ENCODE measurements around the gene KIF26B. TPM values are rescaled to one million over a fixed set of nuclear protein-coding genes. Genes with fewer than 3 reads are reported as not detected.

The KIF26B gene
- total and polyA plus RNA-seq, 2 experiments from 2014 or later, result 0.03 to 0.76 TPM

GRCh38 chr1:245180496-245181157, 25.8 kb downstream of the KIF26B start (continued):
- TF ChIP-seq REST (IDR thresholded peaks at IDR 0.05; ENCODE audit: unreplicated experiment) (no peak), JUNB (IDR thresholded peaks at IDR 0.05; ENCODE audit: unreplicated experiment) (no peak), EZH2phosphoT487 (IDR thresholded peaks at IDR 0.05; ENCODE audit: unreplicated experiment) (no peak)

- Histone ChIP-seq H3K4me1 (ENCODE audit: insufficient read depth) (peaks cover 18% of the 10 kb centered on the region), H2AFZ (peak overlapping the region; percentile 85), H3K79me2 (replicated peaks; ENCODE audit: insufficient read depth) (no peaks in the 10 kb centered on the region), H3K27me3 (ENCODE audit: insufficient read depth) (no peaks in the 10 kb centered on the region), H3K4me2 (peak overlapping the region; percentile 51), H3K9me2 (ENCODE audit: insufficient read depth) (no peaks in the 10 kb centered on the region), H3K4me3 (peak overlapping the region; percentile 31; the same call in 1 of the 2 replicates), H4K20me1 (replicated peaks; ENCODE audit: insufficient read depth) (no peaks in the 10 kb centered on the region), H3K36me3 (ENCODE audit: insufficient read depth) (no peaks in the 10 kb centered on the region), H3K27ac (ENCODE audit: low read depth) (no peak overlapping the region), H3F3A (replicated peaks; ENCODE audit: low read depth) (no peaks in the 10 kb centered on the region)
- peak; percentile 25 for DNase-seq (ENCODE audit: low spot score)
- ATAC-seq, result peak; percentile 77
- Mint-ChIP-seq H3K4me1 (peaks cover 21% of the 10 kb centered on the region), H3K36me3 (ENCODE audit: low read depth) (no peaks in the 10 kb centered on the region), H3K27ac (peak overlapping the region; percentile 17), H3K4me3 (no peak overlapping the region), H3K9me3 (no peaks in the 10 kb centered on the region), H3K27me3 (ENCODE audit: insufficient read depth, low read depth, poor library complexity) (peaks cover 12% of the 10 kb centered on the region)
- TF ChIP-seq EZH2phosphoT487 (IDR thresholded peaks at IDR 0.05; ENCODE audit: unreplicated experiment), result no peak
- TF ChIP-seq CTCF (conservative IDR thresholded peaks at IDR 0.05; ENCODE audit: low read depth in 2 of 2), result no peak
- TF ChIP-seq ZNF331 (CRISPR knock-in tag; IDR thresholded peaks at IDR 0.05; ENCODE audit: low read depth), result no peak
- TF ChIP-seq JUNB (IDR thresholded peaks at IDR 0.05; ENCODE audit: unreplicated experiment), result no peak
- no peak for TF ChIP-seq REST (IDR thresholded peaks at IDR 0.05; ENCODE audit: unreplicated experiment)
- TF ChIP-seq NANOG (IDR thresholded peaks at IDR 0.05; ENCODE audit: borderline replicate concordance), result no peak
- TF ChIP-seq ZNF114 (CRISPR knock-in tag; IDR thresholded peaks at IDR 0.05), result no peak
These were observed 26.4 kb downstream of the KIF26B start for GRCh38 chr1:245181158-245181517.
